B cell (primary cell): ENCODE measurements around the gene RPS14. TPM values are rescaled to one million over a fixed set of nuclear protein-coding genes. Genes with fewer than 3 reads are reported as not detected.
"Not testable (repeated sequence)": the region's sequence is repeated elsewhere in the genome, so short reads cannot be mapped to it uniquely, and the experiment has no call there.

ENCODE experiments used
- ATAC-seq: fragments of 200-7000 bp; cut with Tn5 transposase; one replicate; pipeline ENCODE4 v1.10.0; 2021; ENCODE audit warnings: low read depth, mild to moderate bottlenecking, moderate number of reproducible peaks, moderate library complexity
- CTCF ChIA-PET: fragments of 350-600 bp; sonication (Branson Sonifier 250); formaldehyde crosslinking; loops from one replicate; lab custom pipeline; 2021; ENCODE audit warnings: antibody characterized with exemption, inconsistent platforms; lab: Charles Lee
- POLR2A ChIA-PET: fragments of 350-600 bp; sonication (Branson Sonifier 250); formaldehyde crosslinking; loops from one replicate; lab custom pipeline; 2021; ENCODE audit warnings: antibody characterized with exemption; lab: Charles Lee
- DNase-seq: peaks from one replicate; pipeline ENCODE4 v3.0.0; 2013
- H2AFZ ChIP-seq: 2 replicates; pipeline ENCODE4 v1.6.1; 2012; ENCODE audit warnings: mild to moderate bottlenecking, low read depth, low read length; ENCODE audit not compliant: insufficient read depth, poor library complexity, severe bottlenecking
- H3K27ac ChIP-seq, 2 donors: 1 replicate in 1 of 2; 2 replicates in 1 of 2; pipeline ENCODE4 v1.5.1; 2012 to 2013; ENCODE audit warnings: low read length in 2 of 2, mild to moderate bottlenecking in 2 of 2, moderate library complexity in 1 of 2
- H3K27me3 ChIP-seq, 4 experiments: fragments of 200-600 bp in 1 of 4; sonication (generic) in 1 of 4; replicated peaks in 1 of 4; 1 replicate in 2 of 4; 2 replicates in 2 of 4; pipeline versions ENCODE4 v1.6.1 to v1.7.0; 2013 to 2016; ENCODE audit warnings: low read length in 3 of 4, mild to moderate bottlenecking in 2 of 4, mixed read lengths in 1 of 4, moderate library complexity in 1 of 4; ENCODE audit not compliant: insufficient read depth in 4 of 4, control insufficient read depth in 3 of 4; ENCODE audit errors: control extremely low read depth in 1 of 4
- H3K36me3 ChIP-seq, 2 experiments: replicated peaks in 1 of 2; 1 replicate in 1 of 2; 2 replicates in 1 of 2; pipeline versions ENCODE4 v1.6.1 to v1.7.1; 2013; ENCODE audit warnings: low read length in 1 of 2; ENCODE audit not compliant: insufficient read depth in 2 of 2, control insufficient read depth in 1 of 2; ENCODE audit errors: control extremely low read depth in 1 of 2, extremely low read depth in 1 of 2
- H3K4me1 ChIP-seq, 2 donors: fragments of 200-600 bp in 1 of 2; sonication (generic) in 1 of 2; 1 replicate in 1 of 2; 2 replicates in 1 of 2; pipeline versions ENCODE4 v1.5.1 to v1.6.1; 2013 to 2017; ENCODE audit warnings: low read length in 2 of 2; ENCODE audit not compliant: control insufficient read depth in 2 of 2, insufficient read depth in 2 of 2
- H3K4me2 ChIP-seq: replicated peaks from 2 replicates; pipeline ENCODE3; 2012; ENCODE audit warnings: mild to moderate bottlenecking, low read depth, low read length; ENCODE audit not compliant: poor library complexity, severe bottlenecking
- H3K4me3 ChIP-seq, 5 experiments: fragments of 200-600 bp in 1 of 5; sonication (generic) in 1 of 5; 1 replicate in 3 of 5; 2 replicates in 2 of 5; pipeline versions ENCODE4 v1.5.1 to v1.7.0; 2011 to 2016; ENCODE audit warnings: low read length in 4 of 5, mild to moderate bottlenecking in 4 of 5, low read depth in 2 of 5, control low read depth in 1 of 5, moderate library complexity in 1 of 5; ENCODE audit not compliant: insufficient read depth in 1 of 5; ENCODE audit errors: control extremely low read depth in 1 of 5, extremely low read depth in 1 of 5
- H3K79me2 ChIP-seq: fragments of 200-600 bp; sonication (generic); one replicate; pipeline ENCODE4 v1.6.0; 2016; ENCODE audit warnings: low read length; ENCODE audit not compliant: control insufficient read depth, insufficient read depth
- H3K9ac ChIP-seq: fragments of 200-600 bp; sonication (generic); 2 replicates; pipeline ENCODE4 v1.6.1; 2017; ENCODE audit warnings: mild to moderate bottlenecking, low read length, moderate library complexity
- H3K9me3 ChIP-seq, 3 donors: one replicate each; pipeline versions ENCODE4 v1.6.1 to v1.7.1; 2013; ENCODE audit warnings: low read length in 2 of 3; ENCODE audit not compliant: control insufficient read depth in 2 of 3, insufficient read depth in 1 of 3; ENCODE audit errors: control extremely low read depth in 1 of 3
- H4K20me1 ChIP-seq: 2 replicates; pipeline ENCODE4 v1.6.0; 2012; ENCODE audit warnings: mild to moderate bottlenecking, low read length; ENCODE audit not compliant: insufficient read depth, control insufficient read depth, poor library complexity, severe bottlenecking
- H3K27ac Mint-ChIP-seq: one replicate; pipeline ENCODE4 v1.8.0; 2021; ENCODE audit warnings: mixed read lengths
- H3K27me3 Mint-ChIP-seq: one replicate; pipeline ENCODE4 v1.8.0; 2021; ENCODE audit warnings: mixed read lengths
- H3K4me1 Mint-ChIP-seq: one replicate; pipeline ENCODE4 v1.8.0; 2021; ENCODE audit warnings: mixed read lengths
- H3K4me3 Mint-ChIP-seq: one replicate; pipeline ENCODE4 v1.8.0; 2021; ENCODE audit warnings: mixed read lengths
- H3K9me3 Mint-ChIP-seq: one replicate; pipeline ENCODE4 v1.8.0; 2022; ENCODE audit warnings: mixed read lengths; ENCODE audit not compliant: insufficient read depth
- CTCF ChIP-seq: fragments of 200-600 bp; IDR thresholded peaks from one replicate; pipeline ENCODE4 v1.8.0; 2022; ENCODE audit warnings: antibody characterized with exemption, mild to moderate bottlenecking
- EZH2 ChIP-seq: IDR thresholded peaks from 2 replicates; pipeline ENCODE4 v1.6.1; 2012; ENCODE audit warnings: borderline replicate concordance, low read depth, mild to moderate bottlenecking, moderate library complexity, low read length; ENCODE audit not compliant: insufficient read depth, poor library complexity, severe bottlenecking
- WGBS: methylation state at CpG from one replicate; pipeline ENCODE4 v1.1.5; 2013; ENCODE audit warnings: missing lambda C conversion rate; ENCODE audit not compliant: insufficient coverage; 5-methylcytosine and 5-hydroxymethylcytosine counted together
- intact Hi-C: fragments of 100-400 bp; cut with micrococcal nuclease; formaldehyde crosslinking; loops from one replicate; pipeline ENCODE4 v1.10.0; 2022
- polyA plus RNA-seq: library from polyadenylated mRNA; depleted of rRNA; stranded (reverse); fragments of >200 nt; gene quantifications from 2 replicates; pipeline ENCODE4 v1.2.3, GENCODE V29; 2012
- total RNA-seq, 2 donors: library from RNA; stranded (reverse); fragments of 120-200 nt in 1 of 2; gene quantifications; 1 replicate in 1 of 2; 2 replicates in 1 of 2; pipeline versions ENCODE4 v1.2.3 to v1.2.4, GENCODE V29; 2013 to 2022

Gene RPS14
- total and polyA plus RNA-seq, 2 donors (not counting 1 experiment from before 2014, with no cell fraction given) = 3,740 to 6,881 TPM

DNA sequence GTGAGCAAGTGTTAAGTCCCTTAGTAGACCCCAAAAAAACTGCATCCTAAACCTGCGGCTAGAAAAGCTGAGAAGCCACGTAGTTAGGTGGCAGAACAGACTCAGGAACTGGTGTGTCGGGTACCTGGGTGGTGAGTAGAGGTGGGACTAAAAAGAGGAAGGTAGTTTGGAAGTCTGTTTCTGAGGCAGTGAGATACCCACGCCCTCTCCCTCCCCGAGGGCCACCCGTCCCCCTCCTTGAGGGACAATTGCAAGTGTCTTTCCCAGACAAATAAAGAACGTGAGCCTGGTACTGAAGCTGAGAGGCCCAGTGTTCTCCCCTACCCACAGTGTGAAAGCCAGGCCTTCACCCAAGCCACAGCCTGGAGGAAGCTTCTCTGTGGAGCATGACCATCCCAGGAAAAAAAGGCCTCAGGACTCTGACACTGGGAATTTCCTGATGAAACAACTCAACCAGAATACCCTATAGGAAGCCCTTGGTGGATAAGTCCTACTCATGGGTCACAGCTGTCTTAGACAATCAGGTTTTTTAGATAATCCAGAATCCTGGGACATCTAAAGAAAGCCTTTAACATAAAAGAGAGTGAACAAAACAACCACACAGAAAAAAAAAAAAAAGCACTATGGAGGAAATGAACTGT, 29.8 kb downstream of the RPS14 start:
- Mint-ChIP-seq H3K9me3 (no peaks in the 10 kb centered on the region), H3K27me3 (no peaks in the 10 kb centered on the region), H3K4me3 (peak overlapping the region; percentile 81), H3K27ac (peak overlapping the region; percentile 100), H3K4me1 (peaks cover 59% of the 10 kb centered on the region)
- WGBS = 0% methylated on average over 5 of the region's 7 CpGs
- ChIA-PET CTCF (interaction anchor here (1.2 to 4.8 kb wide), 7 partner anchors 9 to 30 kb away, joined by 4 to 19 read pairs (median 8); partner anchors contain the start of gene RPS14), POLR2A (interaction anchor here (2.3 to 21.5 kb wide), 4 partner anchors 8 to 20 kb away, joined by 13 to 387 read pairs (median 18); partner anchors contain the start of gene CD74)
- Histone ChIP-seq H3K27ac (peak overlapping the region; percentile 86 to 88), H3K4me3 (peak overlapping the region in 4 of 5 experiments; percentile 16 to 46 (median 33)), H3K9me3 (no peaks in the 10 kb centered on the region), H3K36me3 (no peaks in the 10 kb centered on the region), H3K9ac (peak overlapping the region; percentile 51), H4K20me1 (no peaks in the 10 kb centered on the region), H3K79me2 (peaks cover 95% of the 10 kb centered on the region), H3K4me1 (peaks cover 67 to 72% of the 10 kb centered on the region in 2 donors), H3K27me3 (no peaks in the 10 kb centered on the region), H2AFZ (no peak overlapping the region), H3K4me2 (peak overlapping the region; percentile 72)
- peak; percentile 87 for DNase-seq
- intact Hi-C loops = loop anchor here (1.0 to 10.0 kb wide), 3 partner anchors 8 to 665 kb away; partner anchors contain the start of gene TNIP1
- ATAC-seq = peak; percentile 99
- no peak for TF ChIP-seq CTCF
- TF ChIP-seq EZH2 = no peak

GRCh38 chr5:150413902-150414790, 35.4 kb downstream of the RPS14 start:
- H3K4me3 ChIP-seq = peak overlapping the region in 4 of 5 experiments; percentile 33 to 51 (median 43)
- H3K4me1 Mint-ChIP-seq = peaks cover 61% of the 10 kb centered on the region
- not testable (repeated sequence) for H3K9me3 ChIP-seq, H3K9me3 Mint-ChIP-seq, ATAC-seq, H3K27me3 Mint-ChIP-seq, DNase-seq, H3K27me3 ChIP-seq, H2AFZ ChIP-seq
- peak overlapping the region; percentile 83 for H3K4me2 ChIP-seq
- H3K9ac ChIP-seq = peak overlapping the region; percentile 87
- peaks cover 0 to 32% of the 10 kb centered on the region in 2 experiments for H3K36me3 ChIP-seq
- intact Hi-C loops = loop anchor here (1.0 to 10.0 kb wide), 6 partner anchors 15 to 1358 kb away; partner anchors contain the start of genes G3BP1, GM2A, SLC26A2 and TNIP1
- peak overlapping the region; percentile 95 for H3K4me3 Mint-ChIP-seq
- peaks cover 58 to 65% of the 10 kb centered on the region in 2 donors for H3K4me1 ChIP-seq
- 26% methylated on average over 10 of the region's 16 CpGs for WGBS
- H3K27ac ChIP-seq = peak overlapping the region; percentile 99 to 100
- CTCF ChIA-PET = interaction anchor here (0.8 to 5.3 kb wide), 5 partner anchors 14 to 22 kb away, joined by 3 to 111 read pairs (median 4); no protein-coding TSS in a partner anchor
- peaks cover 34% of the 10 kb centered on the region for H4K20me1 ChIP-seq
- peak overlapping the region; percentile 99 for H3K27ac Mint-ChIP-seq
- H3K79me2 ChIP-seq = peaks cover 85% of the 10 kb centered on the region
- POLR2A ChIA-PET = interaction anchor here (0.6 to 9.6 kb wide), 6 partner anchors 8 to 800 kb away, joined by 3 to 387 read pairs (median 5); no protein-coding TSS in a partner anchor
